K562 (cell line): ENCODE results near the gene ARPC2. TPM values are rescaled to one million over a fixed set of nuclear protein-coding genes. Genes with fewer than 3 reads are reported as not detected.

Source experiments
- ATAC-seq: fragments of 200-7000 bp; cut with Tn5 transposase; 3 replicates; pipeline ENCODE4 v1.9.1; 2020; ENCODE audit warnings: moderate library complexity
- BruUV-seq: library from RNA; stranded (reverse); fragments of 400-500 nt; replicated peaks from 2 replicates; lab custom pipeline; 2021; lab: Mats Ljungman, UMichigan
- CTCF ChIA-PET: fragments of 300-600 bp; formaldehyde crosslinking; extraction: SDS; loops from one replicate; lab custom pipeline; 2021; ENCODE audit warnings: low intra/inter-chr PET ratio; lab: Yijun Ruan, JAX
- POLR2A ChIA-PET: fragments of 300-600, 350-650 bp; sonication (Branson Sonifier 250); formaldehyde crosslinking; extraction: SDS; loops from one replicate; lab custom pipeline; 2021; ENCODE audit warnings: antibody characterized with exemption, inconsistent platforms; lab: Yijun Ruan, JAX
- DNase-seq, 4 experiments: peaks; one replicate each; pipeline versions ENCODE4 v3.0.0 to v3.0.0-alpha.2; 2011 to 2018; ENCODE audit warnings: low spot score in 3 of 4, mixed read lengths in 3 of 4; ENCODE audit errors: extremely low read depth in 1 of 4
- FAIRE-seq: peaks from 2 replicates; lab custom pipeline; 2011; peaks lifted over from hg19 to GRCh38; lab: Jason Lieb, UNC
- H2AFZ ChIP-seq: 2 replicates; pipeline ENCODE4 v1.6.0; 2011; ENCODE audit warnings: low read depth, low read length, control low read depth, inconsistent platforms
- H3K27ac ChIP-seq: fragments of 200-600 bp; 3 replicates; pipeline ENCODE4 v1.8.0; 2011; ENCODE audit warnings: low read depth, mild to moderate bottlenecking, control low read depth, inconsistent platforms, low read length, moderate library complexity, mixed read lengths; ENCODE audit errors: extremely low read depth
- H3K27me3 ChIP-seq, 2 experiments: fragments of 300-600 bp in 1 of 2; 2 replicates in 1 of 2; 3 replicates in 1 of 2; pipeline versions ENCODE4 v1.6.0 to v1.8.0; 2011; ENCODE audit warnings: inconsistent platforms in 2 of 2, low read length in 2 of 2, mild to moderate bottlenecking in 1 of 2, mixed read lengths in 1 of 2, moderate library complexity in 1 of 2; ENCODE audit not compliant: control insufficient read depth in 2 of 2, insufficient read depth in 2 of 2
- H3K36me3 ChIP-seq: fragments of 300-600 bp; 3 replicates; pipeline ENCODE4 v1.8.0; 2011; ENCODE audit warnings: mild to moderate bottlenecking, low read length, inconsistent platforms; ENCODE audit not compliant: control insufficient read depth, insufficient read depth
- H3K4me1 ChIP-seq, 2 experiments: fragments of 200-600 bp in 1 of 2; replicated peaks in 1 of 2; 2 replicates in 1 of 2; 3 replicates in 1 of 2; pipeline versions ENCODE4 v1.5.1 to v1.8.0; 2011; ENCODE audit warnings: inconsistent platforms in 2 of 2, low read length in 2 of 2, mild to moderate bottlenecking in 1 of 2, mixed read lengths in 1 of 2, moderate library complexity in 1 of 2; ENCODE audit not compliant: control insufficient read depth in 2 of 2, insufficient read depth in 2 of 2
- H3K4me2 ChIP-seq: 2 replicates; pipeline ENCODE4 v1.6.1; 2011; ENCODE audit warnings: low read length, control low read depth, inconsistent platforms, mixed read lengths; ENCODE audit not compliant: insufficient read depth
- H3K4me3 ChIP-seq: fragments of 200-600 bp; sonication (generic), shearing (Covaris generic); 2 replicates; pipeline ENCODE4 v1.5.1; 2016; ENCODE audit warnings: control low read depth, inconsistent platforms
- H3K79me2 ChIP-seq: fragments of 200-600 bp; 3 replicates; pipeline ENCODE4 v1.8.0; 2011; ENCODE audit warnings: low read length, inconsistent platforms; ENCODE audit not compliant: control insufficient read depth, insufficient read depth
- H3K9ac ChIP-seq, 2 experiments: 2 replicates each; pipeline versions ENCODE4 v1.6.0 to v1.6.1; 2011; ENCODE audit warnings: low read depth in 2 of 2, low read length in 2 of 2, control low read depth in 1 of 2, inconsistent platforms in 1 of 2, mild to moderate bottlenecking in 1 of 2, mixed read lengths in 1 of 2; ENCODE audit not compliant: insufficient read depth in 1 of 2
- H3K9me1 ChIP-seq: one replicate; pipeline ENCODE4 v1.6.0; 2011; ENCODE audit warnings: inconsistent platforms, mild to moderate bottlenecking, low read length, moderate library complexity; ENCODE audit not compliant: control insufficient read depth, insufficient read depth
- H3K9me3 ChIP-seq: replicated peaks from 2 replicates; pipeline ENCODE4 v1.5.1; 2011; ENCODE audit warnings: low read depth, low read length, inconsistent platforms; ENCODE audit not compliant: control insufficient read depth, insufficient read depth
- H4K20me1 ChIP-seq: replicated peaks from 2 replicates; pipeline ENCODE4 v1.6.1; 2011; ENCODE audit warnings: low read length, inconsistent platforms, mixed read lengths; ENCODE audit not compliant: control insufficient read depth, insufficient read depth
- HINFP ChIP-seq: fragments of 450-650 bp; conservative IDR thresholded peaks from 2 replicates; pipeline ENCODE4 v1.6.1; 2016; ENCODE audit warnings: missing genetic modification characterization, low read depth, mild to moderate bottlenecking, control low read depth, missing compliant biosample characterization
- ID3 ChIP-seq, 2 experiments: fragments of 250-450 bp in 1 of 2; fragments of 450-650 bp in 1 of 2; sonication (Bioruptor Pico) in 1 of 2; IDR thresholded peaks; 2 replicates each; pipeline versions ENCODE4 v1.6.1 to v1.8.0; 2016 to 2021; ENCODE audit warnings: mild to moderate bottlenecking in 2 of 2, moderate library complexity in 2 of 2, missing compliant biosample characterization in 1 of 2, missing genetic modification characterization in 1 of 2
- MAFF ChIP-seq: IDR thresholded peaks from 2 replicates; pipeline ENCODE4 v1.6.1; 2012; ENCODE audit warnings: low read length, improper control_type of control experiment
- MXI1 ChIP-seq: IDR thresholded peaks from 2 replicates; pipeline ENCODE4 v1.6.1; 2011; ENCODE audit warnings: low read depth, mild to moderate bottlenecking, improper control_type of control experiment, low read length
- ZNF740 ChIP-seq, 3 experiments: fragments of 200-800 bp in 1 of 3; sonication (Bioruptor generic) in 1 of 3; sonication (generic) in 1 of 3; formaldehyde crosslinking in 1 of 3; IDR thresholded peaks; 2 replicates each; pipeline versions ENCODE4 v1.6.1 to v1.8.0; 2016 to 2022; ENCODE audit warnings: mild to moderate bottlenecking in 2 of 3, missing compliant biosample characterization in 2 of 3, missing genetic modification characterization in 2 of 3, missing genetic modification reagents in 1 of 3
- WGBS: fragments of 100-300 bp; shearing (Covaris generic); methylation state at CpG from one replicate; pipeline ENCODE4 v1.1.6; 2016; ENCODE audit warnings: low coverage, mixed read lengths; ENCODE audit not compliant: insufficient coverage; ENCODE audit errors: missing lambda C conversion rate; 5-methylcytosine and 5-hydroxymethylcytosine counted together
- in situ Hi-C: fragments of 300-500 bp; cut with MboI; formaldehyde crosslinking; loops from 4 replicates; pipeline ENCODE4 v1.15.0; 2018; ENCODE audit warnings: inconsistent platforms, mixed read lengths
- intact Hi-C: fragments of 100-400 bp; cut with micrococcal nuclease; formaldehyde crosslinking; loops from 2 replicates; pipeline ENCODE4 v1.14.2; 2022
- polyA plus RNA-seq, 8 experiments: library from polyadenylated mRNA; depleted of rRNA in 4 of 8; stranded (reverse) in 5 of 8; unstranded in 3 of 8; fragments of >200 nt; fragmentation: Nextera tagmentation in 2 of 8; fragmentation: Illumina TruSeq in 1 of 8; extraction: Ambion mirVana in 2 of 8; extraction: Trizol in 1 of 8; gene quantifications; 2 replicates each; pipeline versions ENCODE4 v1.2.1 to v1.2.3, GENCODE V29; 2011 to 2014; ENCODE audit warnings: inconsistent platforms in 1 of 8, missing spikeins in 1 of 8
- total RNA-seq, 7 experiments: library from RNA; depleted of rRNA in 6 of 7; stranded (reverse); fragments of >200 nt in 6 of 7; fragmentation: Illumina TruSeq in 2 of 7; extraction: Trizol in 2 of 7; gene quantifications; 2 replicates each; pipeline versions ENCODE4 v1.2.1 to v1.2.3, GENCODE V29; 2011 to 2021; ENCODE audit warnings: low replicate concordance in 1 of 7

Gene ARPC2
- total and polyA plus RNA-seq, 9 of the 15 experiments (the other 6 are each of a cell fraction or from before 2014, with no cell fraction given) = 81.9 to 187 (median 103) TPM

GRCh38 chr2:218253232-218253625, 36.2 kb downstream of the ARPC2 start:
- no peaks in the 10 kb centered on the region for H3K27me3 ChIP-seq
- H2AFZ ChIP-seq = no peak overlapping the region
- H3K9me1 ChIP-seq = no peaks in the 10 kb centered on the region
- ChIA-PET CTCF (no interaction called here), POLR2A (interaction anchor here (1.2 kb wide), 1 partner anchor 34 kb away, joined by 7 read pairs; no protein-coding TSS in a partner anchor)
- no peaks in the 10 kb centered on the region for H3K79me2 ChIP-seq
- 65% methylated on average over 5 of the region's 5 CpGs for WGBS
- intact Hi-C loops (no loop called here), in situ Hi-C loops (no loop called here)
- H3K27ac ChIP-seq = no peak overlapping the region
- H3K4me2 ChIP-seq = no peak overlapping the region
- no peak for ATAC-seq
- peaks cover 0 to 3% of the 10 kb centered on the region in 2 experiments; a peak in 3 of 5 replicates for H3K4me1 ChIP-seq
- peaks cover 64% of the 10 kb centered on the region; the same call in 2 of the 3 replicates for H3K36me3 ChIP-seq
- no peak for FAIRE-seq
- no peak overlapping the region for H3K4me3 ChIP-seq
- no peaks in the 10 kb centered on the region for H4K20me1 ChIP-seq
- no peak for DNase-seq
- H3K9ac ChIP-seq = no peak overlapping the region
- no TSS peak for BruUV-seq
- H3K9me3 ChIP-seq = no peaks in the 10 kb centered on the region
- TF ChIP-seq HINFP (tag) = no peak
- TF ChIP-seq MXI1 = no peak
- no peak for TF ChIP-seq MAFF
- TF ChIP-seq ZNF740 (CRISPR knock-in tag; IDR thresholded peaks at IDR 0.05) = no peak
- TF ChIP-seq ZNF740 (tag; IDR thresholded peaks at IDR 0.05) = no peak
- TF ChIP-seq ID3 (CRISPR knock-in tag; IDR thresholded peaks at IDR 0.05) = no peak
- TF ChIP-seq ID3 (tag; IDR thresholded peaks at IDR 0.05) = no peak
- TF ChIP-seq, all 486 proteins: peak for 0
